Activated T-helper 1 cell treated with anti-CD3 and anti-CD28 coated beads, Interleukin-12 subunit alpha, Interleukin-12 subunit beta, Interleukin-2, Interleukin-4 antibody, amounts not matched to agents 30 ng/mL and 10 ng/mL and 1 ng/mL, durations not matched to agents 14 hours and 24 hours and 36 hours (primary cell): ENCODE measurements around the gene C1orf122. TPM values are rescaled to one million over a fixed set of nuclear protein-coding genes. Genes with fewer than 3 reads are reported as not detected.
"Not testable (repeated sequence)": the region's sequence is repeated elsewhere in the genome, so short reads cannot be mapped to it uniquely, and the experiment has no call there.

ENCODE experiments used
- DNase-seq: peaks from one replicate; pipeline ENCODE4 v3.0.0; 2021; ENCODE audit warnings: low spot score
- H3K27ac Mint-ChIP-seq: one replicate; pipeline ENCODE4 v1.8.0; 2021; ENCODE audit warnings: mild to moderate bottlenecking, mixed read lengths
- H3K27me3 Mint-ChIP-seq: one replicate; pipeline ENCODE4 v1.8.0; 2022; ENCODE audit warnings: mild to moderate bottlenecking, moderate library complexity, mixed read lengths; ENCODE audit not compliant: insufficient read depth
- H3K36me3 Mint-ChIP-seq: one replicate; pipeline ENCODE4 v1.8.0; 2021; ENCODE audit warnings: low read depth, mixed read lengths
- H3K4me1 Mint-ChIP-seq: one replicate; pipeline ENCODE4 v1.8.0; 2021; ENCODE audit warnings: low read depth, mixed read lengths
- H3K4me3 Mint-ChIP-seq: one replicate; pipeline ENCODE4 v1.8.0; 2021; ENCODE audit warnings: mild to moderate bottlenecking, moderate library complexity, mixed read lengths
- H3K9me3 Mint-ChIP-seq: one replicate; pipeline ENCODE4 v1.8.0; 2021; ENCODE audit warnings: mixed read lengths
- intact Hi-C: fragments of 100-400 bp; cut with micrococcal nuclease; formaldehyde crosslinking; loops from one replicate; pipeline ENCODE4 v1.15.1; 2024
- total RNA-seq: library from RNA; stranded (reverse); gene quantifications from 2 replicates; pipeline ENCODE4 v1.2.3, GENCODE V29; 2022

The C1orf122 gene
- 30.7 and 33.3 TPM in 2 replicates for total RNA-seq

DNA sequence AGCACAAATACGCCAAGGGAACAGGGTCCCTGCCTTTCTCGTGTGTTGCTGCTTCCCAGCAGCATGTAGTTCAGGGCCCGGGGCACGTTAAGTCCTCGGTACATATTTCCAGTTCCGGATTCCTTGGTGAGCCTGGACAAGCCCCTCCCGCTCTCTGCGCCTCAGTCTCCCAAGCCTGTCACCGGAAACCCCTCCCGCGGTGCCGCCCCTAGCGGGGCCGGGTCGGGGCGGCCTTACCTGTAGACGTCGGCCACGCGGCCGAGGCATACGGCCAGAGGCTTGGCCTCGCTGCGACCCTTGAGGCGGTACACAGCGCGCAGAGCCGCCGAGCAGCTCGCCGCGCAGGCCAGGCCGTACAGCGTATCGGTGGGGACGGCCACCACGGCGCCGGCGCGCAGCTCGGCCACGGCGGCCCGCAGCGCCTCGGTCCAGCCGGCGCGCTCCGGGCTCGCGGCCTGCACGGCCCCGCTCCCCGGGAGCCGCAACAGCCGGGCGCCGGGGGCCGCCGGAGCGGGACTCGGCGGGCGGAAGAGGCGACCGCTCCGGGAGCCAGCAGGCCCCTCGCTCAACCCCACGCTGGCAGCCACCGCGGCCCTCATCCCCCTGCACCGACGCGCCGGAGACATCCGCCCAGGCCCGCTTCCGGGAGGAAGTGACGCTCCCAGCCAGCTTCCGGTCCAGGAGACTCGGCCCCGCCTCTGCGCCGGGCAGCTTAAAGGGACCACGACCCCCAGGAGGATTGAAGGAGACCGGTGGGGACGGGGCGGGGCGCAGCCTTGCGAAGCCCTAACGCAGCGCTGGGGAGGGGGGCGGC is at the start of gene C1orf122, which contains the start of gene YRDC:
Gene C1orf122 (plus strand): TSS at position 236 of the 814 bp plus-strand sequence. CDS start 615 bp downstream, outside the sequence.
Gene YRDC (minus strand): TSS at position 654 of the 814 bp plus-strand sequence. CDS start 28 bp downstream, at position 626.
- peaks cover 37% of the 10 kb centered on the region for H3K36me3 Mint-ChIP-seq
- intact Hi-C loops: loop anchor here (1.0 to 10.0 kb wide), 8 partner anchors 13 to 1065 kb away; partner anchors contain the start of genes CDCA8, MEAF6, MYCBP and SF3A3
- DNase-seq: peak; percentile 91

DNA sequence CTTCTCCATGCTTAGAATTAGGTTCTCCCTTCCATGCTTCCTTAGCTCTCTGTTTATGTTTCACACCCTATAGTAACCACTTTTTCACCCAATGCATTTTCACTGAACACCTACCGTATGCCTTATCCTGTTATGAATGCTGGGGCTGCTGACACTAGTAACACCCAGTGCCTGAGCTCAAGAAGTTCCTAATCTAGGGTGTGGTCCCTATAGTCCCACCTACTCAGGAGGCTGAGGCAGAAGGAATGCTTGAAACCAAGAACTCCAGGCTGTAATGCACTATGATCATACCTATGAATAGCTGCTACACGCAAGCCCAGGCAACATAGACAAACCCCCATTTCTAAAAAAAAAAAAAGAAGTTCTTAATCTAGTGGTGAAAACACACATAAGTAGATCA is 48.1 kb upstream of the C1orf122 start:
- H3K4me3 Mint-ChIP-seq: no peak overlapping the region
- H3K9me3 Mint-ChIP-seq: no peaks in the 10 kb centered on the region
- intact Hi-C loops: no loop called here
- H3K27ac Mint-ChIP-seq: no peak overlapping the region
- peaks cover 2% of the 10 kb centered on the region for H3K36me3 Mint-ChIP-seq
- DNase-seq: no peak
- H3K27me3 Mint-ChIP-seq: peaks cover 31% of the 10 kb centered on the region
- H3K4me1 Mint-ChIP-seq: peaks cover 8% of the 10 kb centered on the region

More for the DNA sequence above, at the start of gene C1orf122, which contains the start of gene YRDC:
- H3K4me1 Mint-ChIP-seq: peaks cover 53% of the 10 kb centered on the region
- H3K9me3 Mint-ChIP-seq: no peaks in the 10 kb centered on the region
- H3K27me3 Mint-ChIP-seq: no peaks in the 10 kb centered on the region
- peak within 1 kb of the TSS; percentile 95 for H3K4me3 Mint-ChIP-seq
- H3K27ac Mint-ChIP-seq: peak within 1 kb of the TSS; percentile 97

DNA sequence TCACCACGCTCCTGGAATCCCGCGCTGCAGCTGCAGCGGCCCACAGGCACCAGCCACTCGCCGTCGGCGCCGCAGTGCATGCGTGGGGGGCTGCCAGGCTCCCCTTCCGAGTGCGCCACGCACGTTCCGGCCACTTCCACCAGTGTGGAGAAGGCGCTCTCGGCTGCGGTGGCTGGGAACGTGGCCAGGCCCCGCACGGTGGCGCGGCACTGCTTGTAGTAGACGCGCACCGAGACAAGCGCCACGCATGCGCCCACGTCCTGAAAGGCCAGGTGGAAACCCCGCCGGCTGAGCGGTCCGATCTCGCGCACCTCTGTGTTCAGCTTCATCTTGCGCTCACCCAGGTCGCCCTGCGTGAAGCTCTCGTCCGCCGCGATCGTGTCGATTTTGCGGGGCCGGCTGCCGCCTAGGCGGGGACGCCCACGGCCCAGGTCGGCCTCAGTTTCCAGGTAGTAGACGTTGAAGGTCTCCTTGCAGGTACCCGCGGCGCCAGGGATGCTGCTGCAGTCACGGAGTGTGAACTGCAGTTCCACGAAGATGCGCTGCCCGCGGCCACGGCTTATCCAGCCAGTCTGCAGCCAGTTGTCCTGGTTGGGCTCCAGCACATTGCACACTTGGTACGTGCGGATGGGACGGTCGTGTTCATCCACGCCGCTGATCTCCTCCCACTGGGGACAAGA is 46.0 kb upstream of the C1orf122 start:
- DNase-seq: no peak
- H3K27me3 Mint-ChIP-seq: peaks cover 42% of the 10 kb centered on the region
- no peak overlapping the region for H3K4me3 Mint-ChIP-seq
- no peak overlapping the region for H3K27ac Mint-ChIP-seq
- peaks cover 2% of the 10 kb centered on the region for H3K36me3 Mint-ChIP-seq
- H3K4me1 Mint-ChIP-seq: peaks cover 11% of the 10 kb centered on the region
- intact Hi-C loops: no loop called here
- no peaks in the 10 kb centered on the region for H3K9me3 Mint-ChIP-seq

DNA sequence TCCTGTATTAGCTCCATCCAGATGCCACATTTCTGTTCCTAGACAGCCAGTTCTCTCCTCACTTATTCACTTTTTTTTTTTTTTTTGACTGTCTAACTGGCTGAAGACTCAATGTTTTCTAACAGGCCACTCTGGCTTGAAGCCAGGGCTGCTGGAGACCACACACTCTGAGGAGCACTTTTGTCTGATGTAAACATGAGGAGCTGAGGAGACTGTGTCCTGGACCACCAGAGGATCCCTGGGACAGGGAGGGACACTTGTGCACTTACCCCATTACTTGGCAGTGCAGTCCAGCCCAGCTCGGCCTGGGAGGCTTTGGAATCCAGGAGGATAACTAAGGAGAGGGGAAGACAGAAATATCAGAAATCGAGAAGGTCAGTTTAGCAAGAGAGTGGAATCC is 45.1 kb upstream of the C1orf122 start:
- intact Hi-C loops: no loop called here
- DNase-seq: no peak
- peaks cover 51% of the 10 kb centered on the region for H3K27me3 Mint-ChIP-seq
- no peak overlapping the region for H3K4me3 Mint-ChIP-seq
- peaks cover 12% of the 10 kb centered on the region for H3K4me1 Mint-ChIP-seq
- H3K27ac Mint-ChIP-seq: no peak overlapping the region
- no peaks in the 10 kb centered on the region for H3K9me3 Mint-ChIP-seq
- H3K36me3 Mint-ChIP-seq: peaks cover 2% of the 10 kb centered on the region

DNA sequence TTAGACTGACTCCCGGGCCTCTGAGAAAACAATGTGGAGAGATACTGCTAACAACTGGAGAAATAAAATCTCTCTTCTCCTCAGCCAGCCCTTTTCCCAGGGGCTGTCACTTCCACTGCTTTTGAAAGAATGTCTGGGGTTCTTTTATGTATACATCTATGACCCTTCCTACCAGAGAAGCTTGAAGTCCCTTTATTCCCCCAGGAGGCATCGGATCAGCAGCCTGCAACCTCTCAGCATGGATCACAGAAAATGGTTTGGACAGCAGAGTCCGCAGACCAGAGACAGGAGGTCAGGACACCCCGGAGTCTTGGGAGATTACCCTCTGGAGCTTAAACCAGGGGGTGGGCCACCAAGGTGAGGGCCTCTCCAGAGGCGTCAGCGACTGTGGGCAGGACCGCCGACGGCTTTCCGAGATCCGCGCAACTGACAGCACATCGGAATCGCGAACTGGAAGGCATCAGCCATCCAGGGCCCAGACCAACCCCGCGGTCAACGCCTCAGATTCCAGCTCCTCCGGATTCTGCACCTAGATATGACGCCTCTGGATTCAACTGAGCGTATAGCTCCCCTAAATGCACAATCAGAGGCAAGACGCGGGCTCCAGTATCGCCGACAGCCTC is 43.7 kb upstream of the C1orf122 start:
- H3K27ac Mint-ChIP-seq: no peak overlapping the region

DNA sequence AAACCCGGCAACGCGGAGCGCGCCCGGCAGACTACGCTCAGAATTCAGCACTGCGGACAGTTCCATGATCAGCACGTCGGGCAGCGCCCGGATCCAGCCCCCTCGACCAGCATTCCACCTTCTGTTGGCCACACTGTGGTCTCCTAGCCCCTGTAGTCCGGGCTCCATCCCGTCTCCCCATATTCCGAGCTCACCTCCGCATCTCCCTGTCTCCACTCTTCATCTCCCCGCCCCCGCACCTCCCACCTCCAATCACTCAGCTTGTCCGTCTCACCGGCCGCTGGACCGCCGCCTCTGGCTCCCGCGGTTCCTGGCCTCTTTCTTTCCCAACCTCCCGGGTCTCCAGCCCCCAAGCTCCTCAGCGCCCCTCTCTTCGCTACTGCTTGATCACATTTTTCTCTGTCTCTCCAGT is 43.2 kb upstream of the C1orf122 start:
- peaks cover 2% of the 10 kb centered on the region for H3K36me3 Mint-ChIP-seq

More for the DNA sequence above, 43.7 kb upstream of the C1orf122 start:
- no peak overlapping the region for H3K4me3 Mint-ChIP-seq
- intact Hi-C loops: no loop called here
- H3K27me3 Mint-ChIP-seq: peaks cover 57% of the 10 kb centered on the region
- no peaks in the 10 kb centered on the region for H3K9me3 Mint-ChIP-seq
- peaks cover 12% of the 10 kb centered on the region for H3K4me1 Mint-ChIP-seq
- H3K36me3 Mint-ChIP-seq: peaks cover 2% of the 10 kb centered on the region
- no peak for DNase-seq

DNA sequence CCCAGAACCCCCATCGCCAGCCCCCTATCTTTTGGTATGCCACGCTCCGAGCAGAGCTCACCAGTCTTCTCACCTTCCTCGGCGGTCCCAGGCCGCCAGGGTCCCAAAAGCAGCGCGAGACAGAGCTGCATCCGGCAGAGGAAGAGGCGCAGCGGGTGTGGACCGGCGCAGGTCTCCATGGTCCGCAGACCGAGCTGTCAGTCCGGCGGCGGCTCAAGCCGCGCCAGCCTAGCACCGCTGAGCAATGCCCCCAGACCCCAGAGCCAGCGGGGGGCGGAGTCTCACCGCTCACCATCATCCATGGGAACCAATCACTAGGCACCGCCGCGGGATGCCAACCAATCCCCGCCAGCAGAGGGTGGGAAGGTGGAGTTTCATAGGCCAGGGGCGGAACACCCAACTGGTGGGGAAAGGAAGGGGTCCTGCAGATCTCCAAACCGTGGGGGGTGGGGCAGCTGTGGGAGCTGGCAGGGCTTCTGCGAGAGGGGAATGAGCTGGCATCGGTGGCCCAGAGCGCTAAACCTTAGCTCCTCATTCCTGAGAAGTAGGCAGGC is 42.6 kb upstream of the C1orf122 start, which contains the start of gene EPHA10:
Gene EPHA10 (minus strand): TSS at position 233 of the 554 bp plus-strand sequence. CDS start 54 bp downstream, at position 179.
- H3K9me3 Mint-ChIP-seq: no peaks in the 10 kb centered on the region
- peak within 1 kb of the TSS; percentile 18 for H3K27ac Mint-ChIP-seq
- no peak for DNase-seq
- intact Hi-C loops: no loop called here
- no peak within 1 kb of the TSS for H3K4me3 Mint-ChIP-seq
- H3K27me3 Mint-ChIP-seq: peaks cover 62% of the 10 kb centered on the region
- peaks cover 12% of the 10 kb centered on the region for H3K4me1 Mint-ChIP-seq
- peaks cover 2% of the 10 kb centered on the region for H3K36me3 Mint-ChIP-seq

More for the DNA sequence above, 43.2 kb upstream of the C1orf122 start:
- Mint-ChIP-seq H3K27me3 (peaks cover 60% of the 10 kb centered on the region), H3K9me3 (no peaks in the 10 kb centered on the region), H3K4me3 (no peak overlapping the region), H3K27ac (peak overlapping the region; percentile 18), H3K4me1 (peaks cover 12% of the 10 kb centered on the region)
- intact Hi-C loops: no loop called here
- peak; percentile 29 for DNase-seq

DNA sequence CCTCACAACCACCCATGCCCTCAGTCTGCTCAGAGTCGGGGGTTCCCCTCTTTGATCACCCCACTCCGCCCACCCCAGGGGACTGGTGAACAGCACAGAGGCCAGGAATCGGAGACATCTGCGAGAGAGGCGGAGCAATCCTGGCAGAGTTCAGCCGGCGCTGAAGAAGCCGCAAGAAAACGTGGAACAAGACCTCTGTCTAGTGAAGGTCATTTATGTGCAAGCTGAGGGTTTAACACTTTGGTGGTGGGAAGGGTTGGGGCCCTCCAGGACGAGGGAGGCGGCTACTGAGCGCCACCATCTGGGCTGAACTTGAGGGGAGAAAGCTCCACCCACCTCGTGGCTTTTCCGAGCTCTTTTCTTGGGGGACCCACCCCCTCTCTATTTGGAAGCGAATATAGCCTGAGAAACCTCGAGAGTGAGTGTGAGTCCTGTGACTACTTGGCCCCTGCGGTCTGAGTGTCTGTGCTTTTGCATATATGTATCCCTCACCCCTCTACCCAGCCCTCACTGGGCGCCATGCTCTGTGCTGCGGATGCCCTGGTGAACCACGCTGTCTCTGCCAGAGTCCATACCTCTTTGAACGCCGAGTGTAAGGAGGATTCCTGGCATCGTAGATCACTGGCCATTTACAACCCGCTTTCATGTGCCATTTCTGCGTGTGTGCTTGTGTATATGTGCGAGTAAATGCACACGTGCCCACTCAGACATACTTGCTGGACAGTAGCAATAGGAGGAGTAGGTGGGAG is 41.5 kb upstream of the C1orf122 start:
- Mint-ChIP-seq H3K4me3 (no peak overlapping the region), H3K27me3 (peaks cover 70% of the 10 kb centered on the region), H3K27ac (no peak overlapping the region), H3K9me3 (no peaks in the 10 kb centered on the region), H3K4me1 (peaks cover 12% of the 10 kb centered on the region), H3K36me3 (peaks cover 2% of the 10 kb centered on the region)
- intact Hi-C loops: loop anchor here (2.0 kb wide), 1 partner anchor 29 kb away; no protein-coding TSS in a partner anchor
- DNase-seq: no peak

DNA sequence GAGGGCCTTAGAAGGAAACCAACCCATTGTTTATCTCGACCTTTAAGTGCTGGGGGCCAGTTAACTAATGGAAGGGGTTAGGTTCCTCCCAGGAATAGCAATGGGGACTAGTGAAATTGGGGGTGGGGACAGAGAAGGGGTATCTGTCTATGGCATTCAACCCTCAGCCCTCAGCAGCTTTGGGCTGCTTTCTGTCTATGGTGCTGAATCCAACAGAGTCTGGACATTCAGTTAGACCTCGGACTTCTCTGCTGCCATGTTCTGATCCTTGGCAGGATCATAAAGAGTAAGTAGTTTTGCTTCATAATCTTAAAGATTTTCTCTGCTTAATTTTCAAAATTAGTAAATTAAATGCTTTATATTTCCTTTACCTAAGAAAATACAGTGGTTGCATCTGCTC is 40.1 kb upstream of the C1orf122 start:
- peaks cover 12% of the 10 kb centered on the region for H3K4me1 Mint-ChIP-seq
- peaks cover 67% of the 10 kb centered on the region for H3K27me3 Mint-ChIP-seq
- no peak for DNase-seq
- no peak overlapping the region for H3K4me3 Mint-ChIP-seq
- H3K36me3 Mint-ChIP-seq: peaks cover 2% of the 10 kb centered on the region
- no peak overlapping the region for H3K27ac Mint-ChIP-seq
- no peaks in the 10 kb centered on the region for H3K9me3 Mint-ChIP-seq
- intact Hi-C loops: loop anchor here (2.0 kb wide), 1 partner anchor 27 kb away; no protein-coding TSS in a partner anchor

DNA sequence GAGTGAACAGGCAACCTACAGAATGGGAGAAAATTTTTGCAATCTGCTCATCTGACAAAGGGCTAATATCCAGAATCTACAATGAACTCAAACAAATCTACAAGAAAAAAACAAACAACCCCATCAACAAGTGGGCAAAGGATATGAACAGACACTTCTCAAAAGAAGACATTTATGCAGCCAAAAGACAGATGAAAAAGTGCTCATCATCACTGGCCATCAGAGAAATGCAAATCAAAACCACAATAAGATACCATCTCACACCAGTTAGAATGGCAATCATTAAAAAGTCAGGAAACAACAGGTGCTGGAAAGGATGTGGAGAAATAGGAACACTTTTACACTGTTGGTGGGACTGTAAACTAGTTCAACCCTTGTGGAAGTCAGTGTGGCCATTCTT is 36.1 kb upstream of the C1orf122 start:
- H3K4me3 Mint-ChIP-seq, H3K9me3 Mint-ChIP-seq, DNase-seq, H3K4me1 Mint-ChIP-seq, H3K27ac Mint-ChIP-seq, H3K36me3 Mint-ChIP-seq, intact Hi-C loops: not testable (repeated sequence)
- peaks cover 31% of the 10 kb centered on the region for H3K27me3 Mint-ChIP-seq

DNA sequence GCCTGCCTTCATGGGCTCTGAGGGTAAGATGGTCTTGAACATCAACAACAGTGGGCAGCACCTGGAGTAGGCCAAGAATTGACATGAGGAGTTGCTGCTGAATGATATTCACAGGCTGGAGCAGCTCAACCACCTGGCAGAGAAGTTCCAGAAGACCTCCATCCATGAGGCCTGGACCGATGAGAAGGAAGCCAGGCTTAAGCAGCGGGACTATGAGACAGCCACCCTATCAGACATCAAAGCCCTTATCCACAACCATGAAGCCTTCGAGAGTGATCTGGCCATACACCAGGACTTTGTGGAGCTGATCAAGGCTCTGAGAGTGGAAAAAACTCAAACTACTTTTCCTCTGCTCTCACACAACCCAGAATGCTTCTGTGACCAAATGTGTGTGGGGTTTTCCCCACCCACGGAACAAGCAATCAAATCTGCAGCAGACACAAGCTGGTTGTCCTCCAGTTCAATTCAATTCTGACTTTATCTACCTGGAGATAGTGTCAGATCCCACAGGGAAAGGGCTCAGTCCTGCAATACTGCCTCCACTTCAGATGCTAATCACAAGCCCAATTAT is 30.6 kb upstream of the C1orf122 start:
- H3K36me3 Mint-ChIP-seq: no peaks in the 10 kb centered on the region
- intact Hi-C loops: loop anchor here (2.0 kb wide), 1 partner anchor 34 kb away; no protein-coding TSS in a partner anchor
- peaks cover 13% of the 10 kb centered on the region for H3K27me3 Mint-ChIP-seq
- peaks cover 12% of the 10 kb centered on the region for H3K4me1 Mint-ChIP-seq
- H3K27ac Mint-ChIP-seq: no peak overlapping the region
- H3K9me3 Mint-ChIP-seq: no peaks in the 10 kb centered on the region
- H3K4me3 Mint-ChIP-seq: no peak overlapping the region
- no peak for DNase-seq
